Testis (tissue), 2 donors: ENCODE data around the gene RNF187.

Source experiments
- POLR2A ChIP-seq: fragments of 450-650 bp; IDR thresholded peaks from one replicate; pipeline ENCODE4 v1.6.1; 2017; ENCODE audit warnings: antibody characterized with exemption, mild to moderate bottlenecking, moderate library complexity
- TF ChIP-seq, protein P1 (sequence below), 3 experiments: fragments of 450-650 bp in 2 of 3; fragments of 200-600 bp in 1 of 3; sonication (generic) in 1 of 3; IDR thresholded peaks; one replicate each; pipeline ENCODE4 v1.5.1; 2016 to 2019; ENCODE audit warnings: antibody characterized with exemption in 3 of 3, mild to moderate bottlenecking in 2 of 3, moderate library complexity in 1 of 3

DNA sequence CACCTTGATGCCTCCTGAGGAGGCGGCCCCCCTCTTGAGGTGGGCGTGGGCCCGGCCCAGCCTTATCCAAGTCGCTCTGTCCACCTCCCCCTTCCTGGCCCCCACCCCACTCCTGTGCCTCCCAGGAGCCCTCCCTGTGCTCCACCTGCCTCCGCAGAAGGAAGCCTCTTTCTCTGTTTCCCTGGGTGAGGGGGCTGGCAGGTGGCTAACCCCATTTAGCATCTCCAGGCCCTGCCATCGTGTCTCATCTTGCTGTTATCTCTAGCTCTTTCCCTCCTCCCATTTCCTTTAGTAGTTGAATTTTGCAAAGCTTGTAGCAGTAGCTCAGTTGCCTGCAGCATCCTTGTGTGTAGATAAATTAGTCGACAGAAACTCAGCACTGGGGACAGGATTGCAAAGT lies 7.2 kb downstream of the RNF187 start:
- TF ChIP-seq, protein P1, sequence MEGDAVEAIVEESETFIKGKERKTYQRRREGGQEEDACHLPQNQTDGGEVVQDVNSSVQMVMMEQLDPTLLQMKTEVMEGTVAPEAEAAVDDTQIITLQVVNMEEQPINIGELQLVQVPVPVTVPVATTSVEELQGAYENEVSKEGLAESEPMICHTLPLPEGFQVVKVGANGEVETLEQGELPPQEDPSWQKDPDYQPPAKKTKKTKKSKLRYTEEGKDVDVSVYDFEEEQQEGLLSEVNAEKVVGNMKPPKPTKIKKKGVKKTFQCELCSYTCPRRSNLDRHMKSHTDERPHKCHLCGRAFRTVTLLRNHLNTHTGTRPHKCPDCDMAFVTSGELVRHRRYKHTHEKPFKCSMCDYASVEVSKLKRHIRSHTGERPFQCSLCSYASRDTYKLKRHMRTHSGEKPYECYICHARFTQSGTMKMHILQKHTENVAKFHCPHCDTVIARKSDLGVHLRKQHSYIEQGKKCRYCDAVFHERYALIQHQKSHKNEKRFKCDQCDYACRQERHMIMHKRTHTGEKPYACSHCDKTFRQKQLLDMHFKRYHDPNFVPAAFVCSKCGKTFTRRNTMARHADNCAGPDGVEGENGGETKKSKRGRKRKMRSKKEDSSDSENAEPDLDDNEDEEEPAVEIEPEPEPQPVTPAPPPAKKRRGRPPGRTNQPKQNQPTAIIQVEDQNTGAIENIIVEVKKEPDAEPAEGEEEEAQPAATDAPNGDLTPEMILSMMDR (IDR thresholded peaks at IDR 0.05), result no peak
- TF ChIP-seq POLR2A, result no peak
